Neural progenitor cell (in vitro differentiated cells): ENCODE measurements around the gene DIAPH2. TPM values are rescaled to one million over a fixed set of nuclear protein-coding genes. Genes with fewer than 3 reads are reported as not detected.

ENCODE experiments used
- DNase-seq: peaks from one replicate; pipeline ENCODE4 v3.0.0-alpha.2; 2016; ENCODE audit warnings: low spot score
- H2AFZ ChIP-seq: fragments of 200-600 bp; sonication (generic); replicated peaks from 2 replicates; pipeline ENCODE4 v1.6.1; 2016; ENCODE audit warnings: antibody characterized with exemption
- H3F3A ChIP-seq: fragments of 200-600 bp; sonication (generic); 2 replicates; pipeline ENCODE4 v1.6.1; 2016; ENCODE audit warnings: antibody characterized with exemption, low read depth
- H3K27ac ChIP-seq: fragments of 200-600 bp; sonication (generic); 2 replicates; pipeline ENCODE4 v1.5.1; 2016; ENCODE audit warnings: mild to moderate bottlenecking
- H3K27me3 ChIP-seq: fragments of 200-600 bp; sonication (generic); 2 replicates; pipeline ENCODE4 v1.6.1; 2016; ENCODE audit warnings: mild to moderate bottlenecking, moderate library complexity
- H3K36me3 ChIP-seq: fragments of 200-600 bp; sonication (generic); 2 replicates; pipeline ENCODE4 v1.5.1; 2016
- H3K4me1 ChIP-seq: fragments of 200-600 bp; sonication (generic); 2 replicates; pipeline ENCODE4 v1.6.1; 2016; ENCODE audit warnings: mixed run types
- H3K4me2 ChIP-seq: fragments of 200-600 bp; sonication (generic); 2 replicates; pipeline ENCODE4 v1.6.1; 2016
- H3K4me3 ChIP-seq: fragments of 200-600 bp; sonication (generic); 2 replicates; pipeline ENCODE4 v1.5.1; 2016
- H3K79me2 ChIP-seq: fragments of 200-600 bp; sonication (generic); 2 replicates; pipeline ENCODE4 v1.6.1; 2016; ENCODE audit warnings: low read depth
- H3K9ac ChIP-seq: fragments of 200-600 bp; sonication (generic); 2 replicates; pipeline ENCODE4 v1.6.1; 2016
- H3K9me3 ChIP-seq: fragments of 200-600 bp; sonication (generic); 2 replicates; pipeline ENCODE4 v1.5.1; 2016; ENCODE audit warnings: low read depth
- H4K20me1 ChIP-seq: fragments of 200-600 bp; sonication (generic); 2 replicates; pipeline ENCODE4 v1.6.1; 2016; ENCODE audit warnings: low read depth
- H3K27ac Mint-ChIP-seq: 3 replicates; pipeline ENCODE4 v1.8.0; 2021; ENCODE audit warnings: mixed read lengths
- H3K27me3 Mint-ChIP-seq: 2 replicates; pipeline ENCODE4 v1.8.0; 2022; ENCODE audit warnings: low read depth, mild to moderate bottlenecking, inconsistent platforms, moderate library complexity, mixed read lengths; ENCODE audit not compliant: insufficient read depth
- H3K36me3 Mint-ChIP-seq: 3 replicates; pipeline ENCODE4 v1.8.0; 2021; ENCODE audit warnings: mixed read lengths
- H3K4me1 Mint-ChIP-seq: 3 replicates; pipeline ENCODE4 v1.8.0; 2021; ENCODE audit warnings: mixed read lengths
- H3K4me3 Mint-ChIP-seq: 3 replicates; pipeline ENCODE4 v1.8.0; 2021; ENCODE audit warnings: mild to moderate bottlenecking, moderate library complexity, mixed read lengths
- H3K9me3 Mint-ChIP-seq: 3 replicates; pipeline ENCODE4 v1.8.0; 2020; ENCODE audit warnings: mixed read lengths
- CTCF ChIP-seq: fragments of 200-600 bp; sonication (generic); IDR thresholded peaks from 2 replicates; pipeline ENCODE4 v1.5.1; 2017; ENCODE audit warnings: antibody characterized with exemption, mild to moderate bottlenecking
- EZH2 ChIP-seq: fragments of 200-600 bp; sonication (generic); IDR thresholded peaks from 2 replicates; pipeline ENCODE4 v1.6.1; 2017; ENCODE audit warnings: antibody characterized with exemption, mild to moderate bottlenecking, moderate library complexity
- EZH2phosphoT487 ChIP-seq: fragments of 200-600 bp; sonication (generic); IDR thresholded peaks from 2 replicates; pipeline ENCODE4 v1.6.1; 2017; ENCODE audit warnings: antibody characterized with exemption
- total RNA-seq: library from RNA; depleted of rRNA; stranded (reverse); fragments of >200 nt; gene quantifications from 2 replicates; pipeline ENCODE4 v1.2.3, GENCODE V29; 2015; ENCODE audit warnings: low replicate concordance

The DIAPH2 gene
- total RNA-seq, 1 donor from 2014 or later, result 24.0 TPM

- no peaks in the 10 kb centered on the region for H3K4me1 ChIP-seq
- Mint-ChIP-seq H3K36me3 (no peaks in the 10 kb centered on the region), H3K4me1 (peaks cover 3% of the 10 kb centered on the region), H3K9me3 (peaks cover 2% of the 10 kb centered on the region), H3K4me3 (no peak overlapping the region), H3K27ac (no peak overlapping the region), H3K27me3 (no peaks in the 10 kb centered on the region)
- H3K9me3 ChIP-seq, result no peaks in the 10 kb centered on the region
- no peaks in the 10 kb centered on the region for H4K20me1 ChIP-seq
- no peak overlapping the region for H3K4me3 ChIP-seq
- no peak for DNase-seq
- H2AFZ ChIP-seq, result no peak overlapping the region
- H3K36me3 ChIP-seq, result no peaks in the 10 kb centered on the region
- no peak overlapping the region for H3K4me2 ChIP-seq
- H3K27ac ChIP-seq, result no peak overlapping the region
- H3K27me3 ChIP-seq, result no peaks in the 10 kb centered on the region
- peaks cover 64% of the 10 kb centered on the region for H3K79me2 ChIP-seq
- H3K9ac ChIP-seq, result no peak overlapping the region
- no peaks in the 10 kb centered on the region for H3F3A ChIP-seq
- no peak for TF ChIP-seq EZH2phosphoT487
- TF ChIP-seq CTCF, result no peak
- no peak for TF ChIP-seq EZH2
Observed at GRCh38 chrX:97326456-97326855, 641.8 kb downstream of the DIAPH2 start.

GRCh38 chrX:97328853-97329390 lies 644.3 kb downstream of the DIAPH2 start:
- H3K27ac Mint-ChIP-seq, result no peak overlapping the region
- TF ChIP-seq EZH2phosphoT487 (no peak), EZH2 (no peak), CTCF (no peak)
- no peak overlapping the region for H3K4me2 ChIP-seq
- H3K4me3 Mint-ChIP-seq, result no peak overlapping the region
- peaks cover 3% of the 10 kb centered on the region for H3K4me1 Mint-ChIP-seq
- no peaks in the 10 kb centered on the region for H3K9me3 ChIP-seq
- H3K4me3 ChIP-seq, result no peak overlapping the region
- H3K4me1 ChIP-seq, result no peaks in the 10 kb centered on the region
- H4K20me1 ChIP-seq, result no peaks in the 10 kb centered on the region
- H3K9ac ChIP-seq, result no peak overlapping the region
- peaks cover 2% of the 10 kb centered on the region for H3K9me3 Mint-ChIP-seq
- no peaks in the 10 kb centered on the region for H3K27me3 Mint-ChIP-seq
- no peaks in the 10 kb centered on the region for H3K27me3 ChIP-seq
- no peak overlapping the region for H3K27ac ChIP-seq
- no peaks in the 10 kb centered on the region for H3K36me3 ChIP-seq
- H3K36me3 Mint-ChIP-seq, result no peaks in the 10 kb centered on the region
- no peaks in the 10 kb centered on the region for H3F3A ChIP-seq
- no peak for DNase-seq
- no peak overlapping the region for H2AFZ ChIP-seq
- peaks cover 65% of the 10 kb centered on the region for H3K79me2 ChIP-seq

- no peaks in the 10 kb centered on the region for H3K4me1 ChIP-seq
- no peaks in the 10 kb centered on the region for H4K20me1 ChIP-seq
- H3K4me2 ChIP-seq, result no peak overlapping the region
- peaks cover under 1% of the 10 kb centered on the region for H3K9me3 Mint-ChIP-seq
- H3K4me3 Mint-ChIP-seq, result no peak overlapping the region
- peaks cover 3% of the 10 kb centered on the region for H3K4me1 Mint-ChIP-seq
- no peaks in the 10 kb centered on the region for H3K36me3 Mint-ChIP-seq
- H3K27me3 ChIP-seq, result no peaks in the 10 kb centered on the region
- no peak overlapping the region for H3K27ac ChIP-seq
- H3K9ac ChIP-seq, result no peak overlapping the region
- no peak overlapping the region for H2AFZ ChIP-seq
- H3K9me3 ChIP-seq, result no peaks in the 10 kb centered on the region
- TF ChIP-seq EZH2phosphoT487, result no peak
- TF ChIP-seq CTCF, result no peak
- no peak overlapping the region for H3K4me3 ChIP-seq
- H3F3A ChIP-seq, result no peaks in the 10 kb centered on the region
- H3K27me3 Mint-ChIP-seq, result no peaks in the 10 kb centered on the region
- peaks cover 62% of the 10 kb centered on the region for H3K79me2 ChIP-seq
- no peak overlapping the region for H3K27ac Mint-ChIP-seq
- no peaks in the 10 kb centered on the region for H3K36me3 ChIP-seq
- no peak for DNase-seq
Observed at GRCh38 chrX:97330151-97330550, 645.5 kb downstream of the DIAPH2 start.
